Measurements from ENCODE around the gene DDC.
"Not testable (repeated sequence)": the region's sequence is repeated elsewhere in the genome, so short reads cannot be mapped to it uniquely, and the experiment has no call there.

- not testable (repeated sequence) for TF ChIP-seq CTCF (IDR thresholded peaks at IDR 0.05; ENCODE audit: low read depth, low read length, poor library complexity, severe bottlenecking); EZH2phosphoT487 (IDR thresholded peaks at IDR 0.05; ENCODE audit: borderline replicate concordance, low read length)
Observed at GRCh38 chr7:50580666-50581065, 15.5 kb upstream of the DDC start.
